Keratinocyte (primary cell): ENCODE measurements around the gene MAP1S.

Experiments used
- CTCF ChIP-seq, 3 experiments: IDR thresholded peaks in 1 of 3; conservative IDR thresholded peaks in 1 of 3; optimal IDR thresholded peaks in 1 of 3; 2 replicates in 2 of 3; 3 replicates in 1 of 3; pipeline versions ENCODE3 to v1.5.1; 2011; ENCODE audit warnings: low read length in 3 of 3, mild to moderate bottlenecking in 3 of 3, moderate library complexity in 2 of 3, control low read depth in 1 of 3, inconsistent platforms in 1 of 3; ENCODE audit not compliant: insufficient read depth in 2 of 3; ENCODE audit errors: extremely low read depth in 1 of 3
- EZH2 ChIP-seq: IDR thresholded peaks from one replicate; pipeline ENCODE4 v1.6.1; 2012; ENCODE audit warnings: inconsistent platforms, mild to moderate bottlenecking, low read length, moderate library complexity

DNA sequence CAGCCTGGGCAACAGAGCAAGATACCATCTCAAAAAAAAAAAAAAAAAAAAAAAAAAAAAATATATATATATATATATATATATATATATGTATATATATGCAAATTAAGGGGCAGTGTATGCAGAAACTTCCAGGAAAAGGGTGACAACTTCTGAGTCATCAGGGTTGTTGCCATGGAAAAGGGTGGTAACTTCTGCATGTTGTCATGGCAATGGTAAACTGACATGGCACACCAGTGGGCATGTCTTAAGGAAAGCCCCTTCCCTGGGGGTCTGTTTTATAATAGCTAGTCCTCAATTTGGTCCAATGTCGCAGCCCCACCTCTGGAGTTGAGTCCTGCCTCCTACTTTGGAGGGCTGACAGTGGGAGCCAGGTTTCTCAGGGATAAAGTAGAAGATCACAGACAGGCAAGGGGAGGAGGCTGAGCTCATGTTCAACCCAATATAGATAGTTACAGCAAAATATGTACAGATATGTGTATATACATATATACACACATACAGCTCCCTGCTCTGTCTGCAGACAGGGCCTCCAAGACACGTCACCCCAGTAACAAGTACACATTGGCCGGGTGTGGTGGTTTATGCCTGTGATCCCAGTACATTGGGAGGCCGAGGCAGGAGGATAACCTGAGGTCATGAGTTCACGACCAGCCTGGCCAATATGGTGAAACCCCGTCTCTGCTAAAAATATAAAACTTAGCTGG lies 24.7 kb downstream of the MAP1S start:
- no peak for TF ChIP-seq CTCF (optimal IDR thresholded peaks at IDR 0.05 in 1 of 3, IDR thresholded peaks at IDR 0.05 in 1 of 3, conservative IDR thresholded peaks at IDR 0.05 in 1 of 3; ENCODE audit: extremely low read depth in 1 of 3, insufficient read depth in 2 of 3, low read length in 3 of 3)
- no peak for TF ChIP-seq EZH2
